ENCODE measurements around the gene RFC1.

DNA sequence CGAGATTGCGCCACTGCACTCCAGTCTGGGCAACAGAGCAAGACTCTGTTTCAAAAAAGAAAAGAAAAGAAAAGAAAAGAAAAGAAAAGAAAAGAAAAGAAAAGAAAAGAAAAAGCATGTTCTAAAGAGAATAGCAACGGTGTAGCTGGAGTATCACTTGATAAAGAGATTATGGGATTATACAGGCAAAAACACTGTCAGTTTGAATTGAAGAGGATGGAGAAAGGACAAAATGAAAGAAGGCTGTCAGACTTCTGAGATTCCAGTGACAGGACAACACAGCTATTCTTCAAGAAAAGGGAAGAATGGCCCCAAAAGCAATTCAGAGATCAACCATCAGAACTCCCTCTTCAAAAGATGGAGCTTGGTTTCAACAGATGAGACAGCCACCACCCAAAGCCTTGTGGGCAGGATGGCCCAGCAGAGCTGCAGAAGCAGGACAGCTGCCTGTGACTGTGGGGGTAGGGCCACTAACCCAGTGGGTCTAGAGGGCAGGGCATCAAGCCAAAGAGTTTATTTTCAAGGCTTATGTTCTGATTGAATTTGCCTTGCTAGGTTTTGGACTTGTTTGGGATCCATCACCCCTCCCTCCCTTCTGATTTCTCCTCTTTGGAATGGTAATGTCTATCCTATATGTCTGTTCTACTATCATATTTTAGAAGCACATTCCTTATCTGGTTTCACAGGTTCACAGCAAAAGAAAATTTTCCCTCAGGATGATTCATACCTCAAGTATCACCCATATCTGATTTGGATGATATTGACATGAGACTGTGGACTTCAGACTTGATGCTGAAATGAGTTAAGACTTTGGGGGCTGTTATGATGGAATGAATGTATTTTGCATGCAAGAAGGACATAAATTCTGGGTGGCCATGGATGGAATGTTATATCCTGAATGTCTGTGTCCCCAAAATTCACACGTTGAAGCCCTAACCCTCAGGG, 17.5 kb downstream of the RFC1 start:
- no peak for TF ChIP-seq POLR2A (IDR thresholded peaks at IDR 0.05)
- TF ChIP-seq CTCF (IDR thresholded peaks at IDR 0.05): no peak
